Adrenal gland (tissue), 12 donors: ENCODE results near the gene ANO5. TPM values are rescaled to one million over a fixed set of nuclear protein-coding genes. Genes with fewer than 3 reads are reported as not detected.
"Not testable (repeated sequence)": the region's sequence is repeated elsewhere in the genome, so short reads cannot be mapped to it uniquely, and the experiment has no call there.

Source experiments
- DNase-seq, 7 donors: peaks; one replicate each; pipeline ENCODE4 v3.0.0-alpha.2; 2019 to 2020
- H3K27ac ChIP-seq, 5 donors: fragments of 200-600 bp; sonication (generic) in 4 of 5; 1 replicate in 3 of 5; 2 replicates in 2 of 5; pipeline versions ENCODE4 v1.5.1 to v1.8.0; 2016 to 2020; ENCODE audit warnings: mild to moderate bottlenecking in 1 of 5
- H3K27me3 ChIP-seq: fragments of 200-600 bp; 2 replicates; pipeline ENCODE4 v1.8.0; 2021
- H3K36me3 ChIP-seq, 2 donors: fragments of 200-600 bp; replicated peaks in 1 of 2; 1 replicate in 1 of 2; 2 replicates in 1 of 2; pipeline versions ENCODE4 v1.5.1 to v1.8.0; 2018 to 2022
- H3K4me1 ChIP-seq, 2 donors: fragments of 200-600 bp; replicated peaks in 1 of 2; 1 replicate in 1 of 2; 2 replicates in 1 of 2; pipeline versions ENCODE4 v1.5.1 to v1.8.0; 2018 to 2021
- H3K4me3 ChIP-seq, 4 donors: fragments of 200-600 bp; sonication (generic) in 3 of 4; one replicate each; pipeline ENCODE4 v1.5.1; 2016 to 2018
- H3K9me3 ChIP-seq, 3 donors: fragments of 200-600 bp; sonication (generic) in 1 of 3; replicated peaks in 1 of 3; 1 replicate in 2 of 3; 2 replicates in 1 of 3; pipeline versions ENCODE4 v1.5.1 to v1.8.0; 2016 to 2021
- CTCF ChIP-seq, 6 experiments: fragments of 450-650 bp in 4 of 6; fragments of 200-600 bp in 2 of 6; sonication (generic) in 1 of 6; IDR thresholded peaks; 1 replicate in 5 of 6; 2 replicates in 1 of 6; pipeline versions ENCODE4 v1.5.1 to v1.8.0; 2016 to 2021; ENCODE audit warnings: antibody characterized with exemption in 6 of 6, mild to moderate bottlenecking in 2 of 6, moderate library complexity in 1 of 6
- POLR2A ChIP-seq, 2 donors: fragments of 450-650 bp; IDR thresholded peaks; one replicate each; pipeline ENCODE4 v1.6.1; 2017; ENCODE audit warnings: antibody characterized with exemption in 2 of 2, mild to moderate bottlenecking in 2 of 2, moderate library complexity in 1 of 2
- WGBS, 4 donors: extraction: QIAGEN DNeasy Blood & Tissue Kit in 2 of 4; methylation state at CpG; one replicate each; pipeline versions ENCODE4 v1.1.5 to v1.1.7; 2013 to 2017; 5-methylcytosine and 5-hydroxymethylcytosine counted together
- intact Hi-C, 2 donors: fragments of 100-400 bp; cut with DNase I; formaldehyde crosslinking; loops; one replicate each; pipeline versions ENCODE4 v1.14.1 to v1.15.0; 2022 to 2023
- polyA plus RNA-seq, 3 donors: library from polyadenylated mRNA; stranded (reverse); fragments of 200-250 nt in 2 of 3; fragments of 350-450 nt in 1 of 3; fragmentation: Illumina TruSeq in 1 of 3; extraction: RNeasy Lipid Tissue Mini Kit (QIAGEN cat#74804) in 1 of 3; gene quantifications; one replicate each; pipeline ENCODE4 v1.2.3, GENCODE V29; 2013 to 2014
- total RNA-seq, 9 donors: library from RNA; depleted of rRNA in 4 of 9; stranded (reverse); fragments of >200 nt in 4 of 9; fragments of 120-200 nt in 1 of 9; fragmentation: NEBNext Ultra II Directional in 1 of 9; extraction: Animal tissue kit (Norgen Biotek cat#: 25700) in 1 of 9; gene quantifications; one replicate each; pipeline versions ENCODE4 v1.1.0 to v1.2.4, GENCODE V29; 2013 to 2023
- donor health status: healthy with polysubstance abuse.
- donor health status: Bipolar disorder and iron deficiency.
- donor health status: DM: yes; HTN: yes; CAD: no.
- donor health status: DM: no; HTN: no; CAD: no.
- donor health status: DM: no; HTN: no; CAD: no.
- donor health status: DM: yes; HTN: yes; CAD: no.

The ANO5 gene
- total and polyA plus RNA-seq, 12 donors, result 2.4 to 18.0 (median 8.7) TPM

DNA sequence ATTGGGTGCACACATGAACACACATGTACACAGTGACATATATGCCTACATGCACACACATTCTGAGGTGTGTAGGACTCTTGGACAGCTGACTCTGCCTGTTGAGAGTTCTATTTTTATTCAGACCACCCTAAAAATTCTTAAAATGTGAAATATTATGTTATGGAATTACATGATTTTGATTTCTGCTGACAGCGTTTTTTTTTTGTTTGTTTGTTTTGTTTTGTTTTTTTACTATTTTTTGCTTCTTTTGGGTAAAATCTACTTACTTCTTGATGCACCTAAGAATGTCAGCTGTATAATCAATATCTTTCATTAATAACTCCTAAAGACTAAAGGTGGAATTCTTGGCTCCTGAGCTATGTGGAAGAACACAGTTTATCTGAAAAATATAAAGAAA is 64.0 kb downstream of the ANO5 start:
- WGBS, 4 donors, result 80 to 95% (median 91%) methylated on average over 1 of the region's 1 CpG
- no peak for DNase-seq

DNA sequence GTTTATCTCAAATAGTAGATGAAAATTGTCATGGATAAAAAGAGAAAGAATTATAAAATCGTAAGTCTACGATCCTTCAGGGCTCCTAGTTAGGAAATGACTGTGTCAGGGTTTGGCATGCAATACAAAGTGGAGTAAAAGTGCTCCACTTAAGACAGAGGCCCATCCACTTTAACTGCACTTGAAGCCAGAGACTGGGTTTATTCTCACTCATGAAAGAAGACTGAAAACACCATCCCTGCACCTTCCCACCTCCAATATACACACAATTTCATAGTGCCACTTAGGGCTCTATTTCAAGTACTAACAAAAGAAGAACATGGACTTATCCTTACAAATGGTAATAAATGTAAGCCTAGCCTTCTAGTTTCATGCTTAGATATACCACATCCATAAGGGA is 70.7 kb downstream of the ANO5 start:
- TF ChIP-seq CTCF (IDR thresholded peaks at IDR 0.05) (no peak), POLR2A (IDR thresholded peaks at IDR 0.05) (no peak)
- H3K27ac ChIP-seq, result no peak overlapping the region
- no peaks in the 10 kb centered on the region for H3K27me3 ChIP-seq
- no peaks in the 10 kb centered on the region for H3K36me3 ChIP-seq
- no peak for DNase-seq
- H3K4me1 ChIP-seq, result no peaks in the 10 kb centered on the region
- no peak overlapping the region for H3K4me3 ChIP-seq
- WGBS, 4 donors, result 91 to 96% (median 93%) methylated on average over 2 of the region's 2 CpGs
- H3K9me3 ChIP-seq, result no peaks in the 10 kb centered on the region
- intact Hi-C loops, result no loop called here

More for the DNA sequence above, 64.0 kb downstream of the ANO5 start:
- TF ChIP-seq CTCF (IDR thresholded peaks at IDR 0.05) (no peak), POLR2A (IDR thresholded peaks at IDR 0.05) (no peak)
- Histone ChIP-seq H3K9me3 (no peaks in the 10 kb centered on the region), H3K36me3 (no peaks in the 10 kb centered on the region), H3K4me1 (no peaks in the 10 kb centered on the region), H3K4me3 (no peak overlapping the region), H3K27me3 (no peaks in the 10 kb centered on the region), H3K27ac (no peak overlapping the region)
- intact Hi-C loops, result no loop called here

DNA sequence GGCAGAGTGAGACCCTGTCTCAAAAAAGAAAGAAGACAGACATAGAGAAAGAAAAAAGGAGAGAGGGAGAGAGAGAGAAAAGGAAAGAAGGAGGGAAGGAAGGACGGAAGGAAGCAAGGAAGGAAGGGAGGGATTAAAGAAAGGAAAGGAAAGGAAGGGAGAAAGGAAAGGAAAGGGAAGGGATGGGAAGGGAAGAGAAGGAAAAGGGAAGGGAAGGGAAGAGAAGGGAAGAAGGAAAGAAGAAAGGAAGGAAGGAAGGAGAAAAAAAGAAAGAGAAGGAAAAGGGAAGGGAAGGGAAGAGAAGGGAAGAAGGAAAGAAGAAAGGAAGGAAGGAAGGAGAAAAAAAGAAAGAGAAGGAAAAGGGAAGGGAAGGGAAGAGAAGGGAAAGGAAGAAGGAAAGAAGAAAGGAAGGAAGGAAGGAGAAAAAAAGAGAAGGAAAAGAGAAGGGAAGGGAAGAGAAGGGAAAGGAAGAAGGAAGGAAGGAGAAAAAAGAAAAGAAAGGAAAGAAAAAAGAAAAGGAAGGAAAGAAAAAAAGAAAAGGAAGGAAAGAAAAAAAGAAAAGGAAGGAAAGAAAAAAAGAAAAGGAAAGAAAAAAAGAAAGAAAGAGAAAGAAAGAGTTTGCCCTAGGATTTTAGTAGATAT is 76.2 kb downstream of the ANO5 start:
- intact Hi-C loops, DNase-seq, H3K4me3 ChIP-seq, H3K27me3 ChIP-seq, H3K4me1 ChIP-seq, H3K27ac ChIP-seq, H3K36me3 ChIP-seq, H3K9me3 ChIP-seq: not testable (repeated sequence)
- WGBS, 4 donors, result 65 to 98% (median 91%) methylated on average over 1 of the region's 1 CpG

GRCh38 chr11:22273781-22274180 is 80.9 kb downstream of the ANO5 start:
- H3K4me1 ChIP-seq, result no peaks in the 10 kb centered on the region
- TF ChIP-seq POLR2A (IDR thresholded peaks at IDR 0.05), result no peak
- TF ChIP-seq CTCF (IDR thresholded peaks at IDR 0.05), result no peak
- intact Hi-C loops, result no loop called here
- H3K4me3 ChIP-seq, result no peak overlapping the region
- H3K27ac ChIP-seq, result no peak overlapping the region
- 84 to 90% (median 87%) methylated on average over 1 of the region's 1 CpG for WGBS, 4 donors
- no peaks in the 10 kb centered on the region for H3K36me3 ChIP-seq
- DNase-seq, result no peak
- H3K27me3 ChIP-seq, result no peaks in the 10 kb centered on the region
- H3K9me3 ChIP-seq, result no peaks in the 10 kb centered on the region

DNA sequence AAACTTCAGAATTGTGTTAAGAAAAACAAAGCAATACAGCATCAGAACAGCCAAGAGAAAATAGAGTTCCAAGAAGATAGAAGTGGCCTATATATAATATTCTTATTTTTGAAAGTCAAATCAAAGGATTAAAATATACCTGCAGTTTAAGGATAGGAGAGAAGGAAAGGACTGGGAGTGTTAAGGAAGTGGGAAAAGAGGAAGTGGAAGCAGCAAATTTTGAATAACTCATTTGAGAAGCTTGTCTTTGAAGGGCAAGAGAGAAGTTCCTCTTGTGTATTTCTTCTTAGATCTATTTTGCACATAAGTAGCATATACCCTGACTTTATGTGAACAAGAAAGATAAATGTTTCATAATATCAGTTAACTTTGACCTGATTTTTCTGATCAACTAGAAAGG is 82.7 kb downstream of the ANO5 start:
- no peaks in the 10 kb centered on the region for H3K36me3 ChIP-seq
- no peak for TF ChIP-seq CTCF (IDR thresholded peaks at IDR 0.05)
- no peak for TF ChIP-seq POLR2A (IDR thresholded peaks at IDR 0.05)
- no peaks in the 10 kb centered on the region for H3K4me1 ChIP-seq
- no peak for DNase-seq
- intact Hi-C loops, result no loop called here
- no peak overlapping the region for H3K4me3 ChIP-seq
- H3K27ac ChIP-seq, result no peak overlapping the region
- no peaks in the 10 kb centered on the region for H3K9me3 ChIP-seq
- no peaks in the 10 kb centered on the region for H3K27me3 ChIP-seq
